ENCODE measurements around the gene FBXL7. TPM values are rescaled to one million over a fixed set of nuclear protein-coding genes. Genes with fewer than 3 reads are reported as not detected.

Gene FBXL7
- total RNA-seq, 1 experiment from 2014 or later, result not detected

- in situ Hi-C loops (cut with HindIII; ENCODE audit: low pct_unique_long_range_greater_than_20kb, low sequenced_read_pairs) (no loop called here), intact Hi-C loops (cut with micrococcal nuclease; ENCODE audit: unreplicated experiment) (no loop called here)
- ATAC-seq (no peak), DNase-seq (ENCODE audit: low read depth, low spot score) (no peak)
- no peaks in the 10 kb centered on the region for H3K27me3 ChIP-seq (ENCODE audit: control insufficient read depth, insufficient read depth, low read length)
- no peak overlapping the region for H3K27ac ChIP-seq (ENCODE audit: low read length)
- H3K4me3 ChIP-seq (ENCODE audit: low read depth in 2 of 2, low read length in 2 of 2), result no peak overlapping the region
- H3K9me3 ChIP-seq (ENCODE audit: control insufficient read depth, insufficient read depth, low read depth, low read length), result no peaks in the 10 kb centered on the region
- no peaks in the 10 kb centered on the region for H3K36me3 ChIP-seq (ENCODE audit: control insufficient read depth, insufficient read depth, low read length)
- ChIA-PET POLR2A (no interaction called here), CTCF (no interaction called here)
- no TSS peak for BruUV-seq (replicated peaks)
- TF ChIP-seq TCF7L2 (IDR thresholded peaks at IDR 0.05; ENCODE audit: low read depth, low read length) (no peak), POLR2AphosphoS5 (IDR thresholded peaks at IDR 0.05; ENCODE audit: low read depth, low read length) (no peak), REST (IDR thresholded peaks at IDR 0.05; ENCODE audit: insufficient read depth in 1 of 2, low read depth in 2 of 2, low read length in 1 of 2) (no peak), SIN3A (IDR thresholded peaks at IDR 0.05; ENCODE audit: borderline replicate concordance, insufficient read depth, low read depth, low read length) (no peak), CTCF (IDR thresholded peaks at IDR 0.05) (no peak)
- H3K4me1 ChIP-seq (ENCODE audit: control insufficient read depth, insufficient read depth, low read length), result no peaks in the 10 kb centered on the region
Observed at GRCh38 chr5:15571618-15572017, 71.6 kb downstream of the FBXL7 start.

- Histone ChIP-seq H3K36me3 (ENCODE audit: control insufficient read depth, insufficient read depth, low read length) (no peaks in the 10 kb centered on the region), H3K27me3 (ENCODE audit: control insufficient read depth, insufficient read depth, low read length) (no peaks in the 10 kb centered on the region), H3K4me1 (ENCODE audit: control insufficient read depth, insufficient read depth, low read length) (no peaks in the 10 kb centered on the region), H3K27ac (ENCODE audit: low read length) (no peak overlapping the region), H3K9me3 (ENCODE audit: control insufficient read depth, insufficient read depth, low read depth, low read length) (no peaks in the 10 kb centered on the region), H3K4me3 (ENCODE audit: low read depth in 2 of 2, low read length in 2 of 2) (no peak overlapping the region)
- intact Hi-C loops (cut with micrococcal nuclease; ENCODE audit: unreplicated experiment) (no loop called here), in situ Hi-C loops (cut with HindIII; ENCODE audit: low pct_unique_long_range_greater_than_20kb, low sequenced_read_pairs) (no loop called here)
- POLR2A ChIA-PET, result no interaction called here
- CTCF ChIA-PET, result no interaction called here
- TF ChIP-seq REST (IDR thresholded peaks at IDR 0.05; ENCODE audit: insufficient read depth in 1 of 2, low read depth in 2 of 2, low read length in 1 of 2), result no peak
- no peak for TF ChIP-seq POLR2AphosphoS5 (IDR thresholded peaks at IDR 0.05; ENCODE audit: low read depth, low read length)
- TF ChIP-seq TCF7L2 (IDR thresholded peaks at IDR 0.05; ENCODE audit: low read depth, low read length), result no peak
- no peak for TF ChIP-seq CTCF (IDR thresholded peaks at IDR 0.05)
- no peak for TF ChIP-seq SIN3A (IDR thresholded peaks at IDR 0.05; ENCODE audit: borderline replicate concordance, insufficient read depth, low read depth, low read length)
- no peak for ATAC-seq
- DNase-seq (ENCODE audit: low read depth, low spot score), result no peak
- no TSS peak for BruUV-seq (replicated peaks)
Observed at GRCh38 chr5:15573590-15573989, 73.6 kb downstream of the FBXL7 start.

Data from Panc1 (cell line).